HEK293T (cell line): Measurements from ENCODE around the gene SLC8A1.
"Not testable (repeated sequence)": the region's sequence is repeated elsewhere in the genome, so short reads cannot be mapped to it uniquely, and the experiment has no call there.

ENCODE experiments used
- CTCF ChIA-PET: fragments of 350-600 bp; formaldehyde crosslinking; extraction: SDS; loops from one replicate; lab custom pipeline; 2021; ENCODE audit warnings: antibody characterized with exemption, inconsistent platforms; lab: Yijun Ruan, JAX
- POLR2A ChIA-PET: fragments of 350-600 bp; formaldehyde crosslinking; extraction: SDS; loops from one replicate; lab custom pipeline; 2020; ENCODE audit warnings: antibody characterized with exemption, inconsistent platforms; lab: Yijun Ruan, JAX
- DNase-seq: peaks from one replicate; pipeline ENCODE4 v3.0.0; 2012; ENCODE audit warnings: mixed read lengths; ENCODE audit errors: extremely low spot score
- ARNT ChIP-seq: fragments of 450-650 bp; IDR thresholded peaks from 2 replicates; pipeline ENCODE4 v1.6.1; 2017; ENCODE audit warnings: mild to moderate bottlenecking
- BHLHE40 ChIP-seq: fragments of 450-650 bp; IDR thresholded peaks from 2 replicates; pipeline ENCODE4 v1.6.1; 2016; ENCODE audit warnings: mild to moderate bottlenecking, moderate library complexity, borderline replicate concordance
- CTBP1 ChIP-seq: fragments of 450-650 bp; IDR thresholded peaks from 2 replicates; pipeline ENCODE4 v1.6.1; 2016; ENCODE audit warnings: borderline replicate concordance
- ELF4 ChIP-seq: fragments of 450-650 bp; IDR thresholded peaks from 2 replicates; pipeline ENCODE4 v1.6.1; 2017; ENCODE audit warnings: antibody characterized with exemption
- FOXA1 ChIP-seq: fragments of 450-650 bp; IDR thresholded peaks from 2 replicates; pipeline ENCODE4 v1.6.1; 2016; ENCODE audit warnings: mild to moderate bottlenecking
- FOXK2 ChIP-seq: fragments of 450-650 bp; IDR thresholded peaks from 2 replicates; pipeline ENCODE4 v1.6.1; 2016; ENCODE audit warnings: mild to moderate bottlenecking
- FOXM1 ChIP-seq: fragments of 450-650 bp; IDR thresholded peaks from 2 replicates; pipeline ENCODE4 v1.6.1; 2017; ENCODE audit warnings: mild to moderate bottlenecking, borderline replicate concordance
- HDGF ChIP-seq: fragments of 450-650 bp; IDR thresholded peaks from 2 replicates; pipeline ENCODE4 v1.6.1; 2017; ENCODE audit warnings: antibody characterized with exemption, borderline replicate concordance
- L3MBTL2 ChIP-seq: fragments of 450-650 bp; conservative IDR thresholded peaks from 2 replicates; pipeline ENCODE4 v1.6.1; 2016; ENCODE audit warnings: mild to moderate bottlenecking
- LEF1 ChIP-seq: fragments of 450-650 bp; IDR thresholded peaks from 2 replicates; pipeline ENCODE4 v1.6.1; 2017; ENCODE audit warnings: mild to moderate bottlenecking, borderline replicate concordance
- NFRKB ChIP-seq: fragments of 450-650 bp; IDR thresholded peaks from 2 replicates; pipeline ENCODE4 v1.6.1; 2016; ENCODE audit warnings: mild to moderate bottlenecking, moderate library complexity
- PKNOX1 ChIP-seq: fragments of 450-650 bp; IDR thresholded peaks from 2 replicates; pipeline ENCODE4 v1.6.1; 2016
- SP1 ChIP-seq: fragments of 450-650 bp; IDR thresholded peaks from 2 replicates; pipeline ENCODE4 v1.6.1; 2017
- SUZ12 ChIP-seq: fragments of 450-650 bp; IDR thresholded peaks from 2 replicates; pipeline ENCODE4 v1.6.1; 2016; ENCODE audit warnings: mild to moderate bottlenecking
- TARDBP ChIP-seq: fragments of 450-650 bp; IDR thresholded peaks from 2 replicates; pipeline ENCODE4 v1.6.1; 2016
- ZNF384 ChIP-seq: fragments of 450-650 bp; IDR thresholded peaks from 2 replicates; pipeline ENCODE4 v1.6.1; 2016

SLC8A1 gene

GRCh38 chr2:40094451-40094850, 357.4 kb downstream of the SLC8A1 start:
- ChIA-PET CTCF (no interaction called here), POLR2A (no interaction called here)
- no peak for TF ChIP-seq CTBP1
- TF ChIP-seq ZNF384 = no peak
- no peak for TF ChIP-seq HDGF
- TF ChIP-seq FOXK2 = no peak
- TF ChIP-seq FOXM1 = no peak
- no peak for TF ChIP-seq ELF4
- no peak for TF ChIP-seq PKNOX1
- TF ChIP-seq NFRKB = no peak
- no peak for TF ChIP-seq LEF1
- TF ChIP-seq L3MBTL2 = no peak
- TF ChIP-seq BHLHE40 = no peak
- TF ChIP-seq SUZ12 = no peak
- no peak for TF ChIP-seq SP1
- no peak for TF ChIP-seq TARDBP
- TF ChIP-seq ARNT = no peak
- TF ChIP-seq FOXA1 = no peak
- no peak for DNase-seq

GRCh38 chr2:40093021-40093675, 358.7 kb downstream of the SLC8A1 start:
- TF ChIP-seq ELF4 = no peak
- TF ChIP-seq SUZ12 = no peak
- no peak for TF ChIP-seq FOXK2
- TF ChIP-seq L3MBTL2 = no peak
- TF ChIP-seq TARDBP = no peak
- TF ChIP-seq LEF1 = no peak
- no peak for TF ChIP-seq PKNOX1
- no peak for TF ChIP-seq CTBP1
- TF ChIP-seq FOXM1 = no peak
- no peak for TF ChIP-seq NFRKB
- no peak for TF ChIP-seq FOXA1
- TF ChIP-seq SP1 = no peak
- ChIA-PET POLR2A (no interaction called here), CTCF (no interaction called here)
- DNase-seq = no peak

GRCh38 chr2:40090044-40090443, 361.8 kb downstream of the SLC8A1 start:
- CTCF ChIA-PET = no interaction called here
- POLR2A ChIA-PET = no interaction called here
- no peak for DNase-seq
- no peak for TF ChIP-seq CTBP1
- no peak for TF ChIP-seq TARDBP
- no peak for TF ChIP-seq ELF4
- TF ChIP-seq SUZ12 = no peak
- no peak for TF ChIP-seq HDGF
- no peak for TF ChIP-seq LEF1
- no peak for TF ChIP-seq FOXA1
- no peak for TF ChIP-seq BHLHE40
- TF ChIP-seq FOXK2 = no peak
- TF ChIP-seq ZNF384 = no peak
- TF ChIP-seq ARNT = no peak
- TF ChIP-seq NFRKB = no peak
- no peak for TF ChIP-seq PKNOX1
- no peak for TF ChIP-seq FOXM1
- TF ChIP-seq L3MBTL2 = no peak
- no peak for TF ChIP-seq SP1

- no peak for TF ChIP-seq ELF4
- no peak for TF ChIP-seq BHLHE40
- POLR2A ChIA-PET = no interaction called here
- no peak for DNase-seq
- CTCF ChIA-PET = no interaction called here
Measured at GRCh38 chr2:40087927-40088326, 364.0 kb downstream of the SLC8A1 start.

- POLR2A ChIA-PET = no interaction called here
- no peak for TF ChIP-seq ARNT
- no peak for TF ChIP-seq ELF4
- no peak for TF ChIP-seq FOXK2
- TF ChIP-seq ZNF384 = no peak
- no peak for TF ChIP-seq NFRKB
- TF ChIP-seq L3MBTL2 = no peak
- TF ChIP-seq SUZ12 = no peak
- no peak for TF ChIP-seq TARDBP
- no peak for TF ChIP-seq SP1
- TF ChIP-seq LEF1 = no peak
- no peak for TF ChIP-seq FOXM1
- TF ChIP-seq BHLHE40 = no peak
- no peak for TF ChIP-seq PKNOX1
- TF ChIP-seq FOXA1 = no peak
- CTCF ChIA-PET = no interaction called here
- no peak for DNase-seq
Measured at GRCh38 chr2:40087434-40087833, 364.5 kb downstream of the SLC8A1 start.

- ChIA-PET CTCF (no interaction called here), POLR2A (no interaction called here)
- no peak for DNase-seq
- no peak for TF ChIP-seq SP1
- no peak for TF ChIP-seq PKNOX1
- no peak for TF ChIP-seq SUZ12
- no peak for TF ChIP-seq NFRKB
- TF ChIP-seq FOXM1 = no peak
- no peak for TF ChIP-seq ZNF384
Measured at GRCh38 chr2:40085786-40086185, 366.1 kb downstream of the SLC8A1 start.

- CTCF ChIA-PET, DNase-seq, POLR2A ChIA-PET: not testable (repeated sequence)
Measured at GRCh38 chr2:40073336-40073735, 378.6 kb downstream of the SLC8A1 start.
